HG03442 (cell line): Measurements from ENCODE around the gene CST1.
"Not testable (repeated sequence)": the region's sequence is repeated elsewhere in the genome, so short reads cannot be mapped to it uniquely, and the experiment has no call there.

Experiments
- ATAC-seq: cut with Tn5 transposase; IDR thresholded peaks from one replicate; pipeline ENCODE4 v1.9.1; 2021; ENCODE audit warnings: mild to moderate bottlenecking, moderate library complexity; ENCODE audit not compliant: unreplicated experiment

Gene CST1, protein sequence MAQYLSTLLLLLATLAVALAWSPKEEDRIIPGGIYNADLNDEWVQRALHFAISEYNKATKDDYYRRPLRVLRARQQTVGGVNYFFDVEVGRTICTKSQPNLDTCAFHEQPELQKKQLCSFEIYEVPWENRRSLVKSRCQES

DNA sequence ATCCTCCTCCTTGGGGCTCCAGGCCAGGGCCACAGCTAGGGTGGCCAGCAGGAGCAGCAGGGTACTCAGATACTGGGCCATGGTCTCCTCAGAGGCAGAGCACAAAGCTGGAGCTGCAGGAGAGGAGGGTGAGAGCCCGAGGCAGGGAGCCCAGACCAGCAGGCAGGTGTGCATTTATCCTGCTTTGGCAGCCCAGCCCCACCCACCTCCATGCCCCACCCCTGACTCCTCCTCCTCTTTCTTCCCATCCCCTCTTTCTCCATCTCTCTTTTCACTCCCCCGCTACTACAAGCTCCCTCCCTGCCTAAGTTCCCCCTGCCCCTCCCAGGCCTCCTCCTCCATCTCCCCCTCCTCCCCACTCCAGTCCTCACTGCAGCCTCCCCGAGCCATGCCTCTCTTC lies at the start of gene CST1:
Gene CST1, minus strand, starts transcription at position 150 of the 400 bp plus-strand sequence. Its CDS starts 69 bp downstream, at position 81.
- not testable (repeated sequence) for ATAC-seq

DNA sequence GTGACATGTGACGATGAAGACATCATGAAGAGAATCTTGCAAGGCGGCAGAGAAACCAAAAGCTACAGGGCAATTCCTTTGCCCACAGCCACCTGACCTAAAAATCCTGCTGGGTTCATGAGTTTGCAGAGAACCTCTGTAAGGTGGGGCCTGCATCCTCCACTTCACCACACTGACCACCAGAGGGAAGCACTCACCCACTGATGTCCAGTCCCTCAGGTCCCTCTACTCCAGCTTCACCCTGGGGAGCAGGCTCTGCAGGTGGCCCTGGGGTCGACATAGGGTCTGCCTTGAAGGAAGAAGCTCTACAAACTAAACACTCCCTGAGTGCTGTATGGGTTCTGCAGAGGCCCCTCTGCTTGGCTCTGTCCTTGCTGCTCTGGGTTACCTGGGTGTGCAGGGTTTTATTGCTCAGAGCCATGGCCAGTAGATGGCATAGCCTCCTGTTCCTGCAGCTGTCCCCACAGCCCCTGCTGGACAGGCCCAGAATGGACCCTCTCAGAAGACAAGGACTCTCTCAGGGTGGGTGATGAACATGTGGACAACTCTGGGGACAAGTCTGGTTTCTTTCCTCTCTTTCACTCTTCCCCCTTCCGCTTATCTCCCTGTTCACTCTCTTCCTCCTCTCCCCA lies 48.6 kb upstream of the CST1 start:
- ATAC-seq, result peak; percentile 69

DNA sequence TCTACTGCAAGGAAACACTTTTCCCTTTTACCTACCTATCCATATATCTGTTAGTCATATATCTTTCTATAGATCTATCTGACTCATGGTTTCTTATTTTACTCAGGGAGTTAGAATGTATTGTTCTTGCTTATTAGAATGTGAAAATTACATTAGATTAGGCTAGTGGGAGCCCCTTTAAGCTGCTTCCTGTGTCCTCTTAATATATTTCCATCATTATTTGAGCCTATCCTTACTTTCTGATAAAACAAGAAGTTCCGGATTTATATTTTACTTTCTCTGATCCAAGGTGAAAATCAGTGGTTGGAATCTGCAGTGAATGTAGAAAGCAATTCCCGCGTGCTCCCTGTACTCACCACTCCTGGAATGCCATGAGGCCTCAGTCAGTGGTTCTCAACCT lies 44.8 kb upstream of the CST1 start:
- ATAC-seq, result no peak

DNA sequence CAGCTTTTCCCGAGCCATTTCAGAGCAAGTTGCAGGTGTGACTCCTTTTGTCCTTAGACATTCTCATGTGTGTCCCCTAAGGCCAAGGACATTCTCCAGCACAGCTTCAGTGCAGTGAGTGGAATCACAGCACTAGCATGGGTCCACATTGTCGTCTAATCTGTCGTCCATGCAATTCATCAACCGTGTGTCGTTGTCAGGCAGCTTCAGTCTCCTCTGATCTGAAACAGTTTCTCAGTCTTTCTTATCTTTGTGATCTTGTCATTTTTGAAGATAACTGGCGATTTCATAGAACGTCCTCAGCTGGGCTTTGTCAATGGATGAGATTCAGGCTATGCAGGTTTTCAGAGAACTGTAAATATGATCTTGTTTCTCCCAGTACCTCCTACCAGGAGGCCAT lies 44.1 kb upstream of the CST1 start:
- no peak for ATAC-seq

DNA sequence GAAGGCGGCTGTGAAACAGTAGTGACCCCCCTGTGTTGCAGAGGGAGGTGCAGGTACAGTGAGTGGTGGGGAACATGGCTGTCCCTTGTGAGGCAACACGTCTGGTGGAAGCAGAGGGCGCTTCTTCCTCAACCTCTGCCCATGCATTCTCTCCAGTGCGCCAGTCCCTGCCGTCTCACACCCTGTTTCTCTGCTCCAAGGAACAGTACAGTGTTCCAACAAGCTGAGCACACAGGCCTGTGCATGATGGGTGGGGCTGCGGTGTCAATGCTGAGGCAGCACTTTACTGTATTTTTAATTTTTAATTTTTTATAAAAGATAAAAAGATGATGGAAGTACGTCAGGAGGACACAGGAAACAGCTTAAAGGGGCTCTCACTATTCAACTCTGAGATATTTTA lies 43.3 kb upstream of the CST1 start:
- no peak for ATAC-seq

DNA sequence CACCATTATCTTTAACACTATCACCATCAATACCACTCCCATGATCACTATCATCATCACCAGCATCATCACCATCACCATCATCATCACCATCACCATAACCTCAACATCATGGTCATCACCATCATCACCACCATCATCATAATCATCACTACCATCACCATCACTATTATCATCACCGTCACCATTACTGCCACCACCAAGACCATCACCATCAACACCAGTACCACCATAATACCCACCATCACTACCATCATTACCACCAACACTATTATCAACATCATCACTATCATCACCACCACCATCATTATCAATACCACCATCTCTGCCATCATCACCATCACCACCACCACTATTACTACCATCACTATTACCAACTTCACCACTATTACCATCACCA lies 32.7 kb upstream of the CST1 start:
- no peak for ATAC-seq

DNA sequence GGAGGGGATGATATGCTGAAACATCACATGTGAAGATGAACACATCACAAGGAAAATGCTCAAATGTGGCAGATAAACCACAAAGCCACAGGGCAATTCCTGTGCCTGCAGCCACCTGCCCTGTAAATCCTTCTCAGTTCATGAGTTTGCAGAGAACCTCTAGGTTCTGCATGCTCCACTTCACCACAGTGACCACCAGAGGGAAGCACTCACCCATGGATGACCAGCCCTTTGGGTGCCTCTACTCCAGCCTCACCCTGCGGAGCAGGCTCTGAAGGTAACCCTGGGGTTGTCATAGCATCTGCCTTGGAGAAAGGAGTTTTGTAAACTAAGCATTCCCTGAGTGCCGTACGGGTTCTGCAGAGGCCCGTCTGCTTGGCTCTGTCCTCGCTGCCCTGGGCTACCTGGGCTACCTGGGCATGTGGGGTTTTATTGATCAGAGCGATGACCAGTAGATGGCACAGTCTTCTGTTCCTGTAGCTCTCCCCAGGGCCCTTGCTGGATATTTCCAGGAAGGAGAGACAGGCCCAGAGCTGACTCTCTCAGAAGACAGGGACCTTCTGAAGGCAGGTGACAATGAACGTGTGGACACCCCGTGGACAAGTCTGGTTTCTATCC lies 31.7 kb upstream of the CST1 start:
- no peak for ATAC-seq

DNA sequence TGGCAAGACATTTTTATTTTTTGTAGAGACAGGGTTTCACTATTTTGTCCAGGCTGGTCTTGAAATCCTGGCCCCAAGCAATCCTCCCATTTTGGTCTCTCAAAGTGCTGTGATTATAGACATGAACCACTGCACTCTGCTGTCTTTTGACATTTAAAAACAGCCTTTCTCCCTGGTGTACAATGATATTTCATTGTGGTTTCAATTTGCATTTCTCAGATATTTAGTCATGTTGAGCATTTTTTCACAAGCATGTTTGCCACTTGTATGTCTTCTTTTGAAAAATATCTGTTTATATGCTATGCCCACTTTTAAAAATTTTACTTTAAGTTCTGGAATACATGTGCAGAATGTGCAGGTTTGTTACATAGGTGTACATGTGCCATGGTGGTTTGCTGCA lies 27.9 kb upstream of the CST1 start:
- not testable (repeated sequence) for ATAC-seq

DNA sequence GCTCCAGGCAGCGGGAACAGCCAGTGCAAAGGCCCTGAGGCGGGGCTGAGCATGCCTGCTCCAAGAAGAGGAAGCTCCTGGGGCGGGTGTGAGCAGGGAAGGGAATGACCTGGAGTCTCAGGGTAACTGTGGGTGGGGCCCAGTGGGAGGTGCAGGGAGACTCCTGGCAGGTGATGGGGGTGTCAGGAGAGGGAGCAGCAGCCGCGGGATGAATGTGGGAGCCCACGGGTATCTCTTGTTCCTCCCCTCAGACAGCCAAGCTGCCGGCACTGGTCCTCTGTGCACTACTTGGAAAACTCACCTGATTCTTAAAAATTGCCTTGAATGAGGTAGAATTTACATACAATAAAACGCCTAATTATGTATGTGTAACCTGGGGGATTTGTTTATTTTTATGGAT lies 26.6 kb upstream of the CST1 start:
- not testable (repeated sequence) for ATAC-seq

DNA sequence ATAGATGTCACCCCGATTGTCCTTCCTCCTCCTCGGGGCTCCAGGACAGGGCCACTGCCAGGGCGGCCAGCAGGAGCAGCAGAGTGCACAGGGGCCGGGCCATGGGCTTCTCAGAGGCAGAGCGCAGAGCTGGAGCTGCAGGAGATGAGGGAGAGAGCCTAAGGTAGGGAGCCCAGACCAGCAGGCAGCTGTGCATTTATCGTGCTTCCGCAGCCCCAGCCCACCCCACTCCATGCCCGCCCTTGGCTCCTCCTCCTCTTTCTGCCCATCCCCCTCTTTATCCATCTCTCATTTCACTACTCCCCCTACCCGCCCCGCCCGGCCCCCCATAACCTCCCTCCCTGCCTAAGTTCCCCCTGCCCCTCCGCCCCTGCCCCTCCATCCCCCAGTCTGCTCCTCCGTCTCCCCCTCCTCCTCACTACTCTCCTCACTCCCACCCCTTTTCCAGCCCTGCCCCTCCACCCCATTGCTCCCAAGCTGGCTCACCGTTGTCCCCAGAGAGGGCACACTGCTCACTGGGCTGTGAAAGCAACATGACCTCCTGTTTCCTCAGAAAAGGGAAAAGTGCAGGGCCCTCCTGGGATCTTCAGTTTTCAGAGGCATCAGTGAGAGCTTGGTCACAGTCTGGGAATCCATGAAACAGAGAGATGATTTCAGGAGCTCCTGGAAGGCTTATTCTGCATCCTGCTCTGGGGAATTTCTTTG lies 25.5 kb upstream of the CST1 start:
- ATAC-seq, result no peak

DNA sequence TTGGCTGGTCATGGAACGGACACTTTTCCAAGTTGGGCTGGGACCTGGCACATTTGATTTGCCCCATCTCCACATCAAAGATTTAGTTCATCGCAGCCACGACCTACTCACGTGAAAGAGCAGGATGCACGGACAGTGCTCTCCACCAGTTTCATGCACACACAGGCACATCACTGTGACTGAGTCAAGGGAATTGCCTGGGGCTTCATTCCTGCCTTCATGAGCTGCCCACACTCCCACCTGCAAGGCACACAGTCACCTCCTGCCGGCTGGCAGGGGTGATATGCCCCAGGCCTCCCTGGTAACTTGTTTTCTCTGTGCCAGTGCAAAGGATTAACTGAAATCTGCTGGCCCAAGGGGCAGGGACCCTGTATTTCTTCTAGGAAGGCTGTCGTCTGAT lies 23.3 kb upstream of the CST1 start:
- no peak for ATAC-seq

DNA sequence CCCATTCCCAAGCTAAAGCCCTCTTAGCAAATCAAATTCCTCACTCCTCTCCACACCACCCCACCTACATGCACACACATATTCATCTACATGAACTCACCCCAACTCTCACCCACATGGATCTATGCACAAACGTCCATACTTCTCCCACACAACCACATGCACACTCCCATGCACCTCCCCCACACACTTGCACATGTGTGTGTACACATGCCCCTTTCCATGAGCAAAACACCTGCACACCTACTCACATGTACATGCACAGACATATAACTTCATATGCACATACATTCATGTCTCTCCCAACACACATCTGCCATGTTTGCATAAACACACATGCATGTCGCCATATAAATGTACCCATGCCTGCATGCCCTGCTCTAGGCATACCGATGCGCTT lies 22.8 kb upstream of the CST1 start:
- ATAC-seq, result no peak

DNA sequence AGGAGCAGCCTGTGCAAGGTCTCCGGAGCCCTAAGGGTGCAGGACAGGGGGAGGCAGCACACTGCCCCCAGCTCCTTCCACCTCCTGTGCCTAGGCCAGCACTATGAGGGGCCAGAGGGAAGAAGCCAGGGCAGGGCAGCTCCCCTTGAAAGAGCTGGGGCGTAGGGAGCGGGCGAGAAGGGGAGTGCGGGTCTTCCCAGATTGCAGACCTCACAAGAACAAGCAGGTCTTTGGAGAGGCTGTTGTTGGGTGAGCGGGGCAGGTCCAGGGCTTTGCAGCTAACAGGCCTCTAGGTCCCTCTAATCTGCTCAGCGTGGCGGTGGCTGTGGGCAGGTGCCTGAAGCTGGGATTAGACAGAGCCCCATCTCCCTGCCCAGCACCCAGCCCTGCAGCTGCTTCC lies 22.4 kb upstream of the CST1 start:
- no peak for ATAC-seq

DNA sequence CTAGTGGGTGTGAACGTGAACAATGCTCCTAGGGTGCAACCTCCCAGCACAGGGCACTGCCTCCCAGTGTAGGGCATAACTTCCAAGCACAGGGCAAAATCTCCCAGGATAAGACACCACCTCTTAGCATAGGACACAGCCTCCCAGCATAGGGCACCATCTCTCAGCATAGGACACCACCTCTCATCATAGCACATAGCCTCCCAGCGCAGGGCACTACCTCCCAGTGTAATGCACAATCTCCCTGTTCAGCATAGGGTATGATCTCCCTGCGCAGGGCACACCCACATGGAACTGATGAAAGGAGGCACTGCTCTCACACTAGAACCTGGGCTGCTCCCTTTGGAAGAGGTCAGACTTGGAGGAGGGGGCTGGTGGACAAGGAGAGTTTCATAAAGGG lies 21.3 kb upstream of the CST1 start:
- ATAC-seq, result no peak

DNA sequence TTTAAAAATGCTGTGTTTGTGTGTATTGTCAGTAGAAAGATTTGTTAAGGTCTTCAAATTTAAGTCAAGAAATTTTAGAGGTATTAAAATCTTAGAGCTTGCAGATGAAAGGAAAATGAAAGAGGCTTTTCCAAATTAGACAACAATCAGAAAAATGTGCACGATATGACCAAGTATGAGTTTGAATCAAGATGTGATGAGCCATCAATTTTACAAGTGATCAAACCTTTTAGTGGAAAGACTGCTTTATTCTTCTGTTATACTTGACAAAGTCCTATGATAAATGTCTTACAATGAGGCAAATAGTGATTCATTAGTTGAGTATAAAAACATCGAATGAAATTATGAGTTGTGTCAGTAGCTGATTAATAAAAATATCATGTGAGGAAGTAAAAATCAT lies 19.6 kb upstream of the CST1 start:
- ATAC-seq, result no peak

DNA sequence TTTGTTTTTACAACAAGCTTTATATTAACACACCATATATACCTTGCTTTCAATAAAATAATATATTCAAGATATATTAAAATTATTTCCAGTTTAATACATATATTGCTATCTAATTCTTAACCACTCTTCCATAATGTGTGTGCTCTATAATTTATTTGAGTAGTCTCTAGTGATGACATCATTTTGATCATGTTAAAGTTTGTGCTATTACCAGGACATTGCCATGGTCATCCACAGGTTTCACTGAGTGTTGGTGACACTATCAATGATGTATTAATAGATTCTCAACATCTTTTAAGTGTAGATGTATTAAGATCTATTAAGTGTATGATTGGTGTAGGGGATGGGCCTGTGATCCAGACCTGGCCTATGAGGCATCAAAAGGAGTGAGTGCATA lies 17.8 kb upstream of the CST1 start:
- ATAC-seq, result not testable (repeated sequence)

DNA sequence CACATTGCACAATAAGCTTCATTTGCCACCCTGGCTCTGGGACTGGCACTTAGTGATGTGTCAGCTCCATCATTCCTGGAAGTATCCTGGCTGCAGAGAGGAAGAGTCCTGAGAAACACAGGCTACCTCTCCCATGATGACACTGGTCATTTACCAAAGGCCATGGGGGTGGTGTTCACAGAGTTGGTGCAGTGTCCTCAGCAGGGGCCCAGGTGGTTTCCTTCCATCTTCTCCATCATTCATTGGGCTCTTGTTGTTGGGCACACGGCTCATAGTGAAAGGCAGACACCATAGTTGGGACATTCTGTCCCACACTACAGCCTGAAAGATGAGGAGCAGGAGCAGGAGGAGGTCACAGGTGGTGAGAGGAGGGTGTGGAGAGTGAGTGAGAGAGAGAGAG lies 15.8 kb upstream of the CST1 start:
- ATAC-seq, result no peak

DNA sequence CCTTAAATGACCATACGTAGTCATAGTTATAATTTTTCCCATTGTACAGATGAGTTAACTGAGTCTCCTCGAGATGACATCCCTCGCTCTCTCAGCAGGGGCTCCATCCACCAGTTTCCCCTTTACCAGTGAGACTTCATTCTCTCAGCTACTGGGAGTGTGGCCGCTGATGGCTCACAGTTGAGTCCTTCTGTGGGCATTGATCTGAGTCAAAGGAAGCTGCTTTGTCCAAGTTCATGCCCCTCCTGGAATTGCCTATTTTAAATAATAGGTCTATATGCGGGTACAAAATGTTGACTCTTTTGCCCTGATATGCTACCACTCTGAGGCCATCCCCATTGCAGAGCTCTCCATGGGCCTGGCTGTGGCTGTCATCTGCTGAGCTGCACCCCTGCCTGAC lies 14.8 kb upstream of the CST1 start:
- ATAC-seq, result no peak

DNA sequence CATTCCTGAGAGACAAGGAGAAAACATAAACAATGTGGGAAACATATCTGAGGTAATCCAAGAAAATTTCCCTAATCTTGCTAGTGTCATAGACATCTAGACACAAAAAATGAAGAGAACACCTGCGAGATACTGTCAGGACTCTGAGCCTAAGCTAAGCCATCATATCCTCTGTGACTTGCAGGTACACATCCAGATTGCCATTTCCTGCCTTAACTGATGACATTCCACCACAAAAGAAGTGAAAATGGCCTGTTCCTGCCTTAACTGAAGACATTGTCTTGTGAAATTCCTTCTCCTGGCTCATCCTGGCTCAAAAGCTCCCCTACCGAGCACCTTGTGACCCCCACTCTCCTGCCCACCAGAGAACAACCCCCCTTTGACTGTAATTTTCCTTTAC lies 13.9 kb upstream of the CST1 start:
- not testable (repeated sequence) for ATAC-seq

DNA sequence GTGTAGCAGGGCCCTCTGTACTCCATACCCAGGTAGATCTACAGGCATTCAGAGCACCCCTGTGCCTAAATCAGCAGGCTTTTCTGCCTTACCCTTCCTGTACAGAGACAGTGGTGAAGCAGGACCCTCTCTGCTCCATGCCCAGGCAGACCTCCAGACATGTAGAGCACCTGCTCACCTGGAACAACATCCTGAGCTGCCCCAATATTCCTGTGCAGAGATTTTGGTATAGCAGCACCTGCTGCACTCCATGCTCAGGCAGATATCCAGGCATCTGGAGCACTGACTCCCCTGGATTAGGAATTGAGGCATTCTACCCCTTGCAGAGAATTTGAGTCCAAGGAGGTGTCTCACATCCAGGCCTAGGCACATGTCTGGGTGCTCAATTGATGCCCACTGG lies 12.6 kb upstream of the CST1 start:
- ATAC-seq, result no peak

DNA sequence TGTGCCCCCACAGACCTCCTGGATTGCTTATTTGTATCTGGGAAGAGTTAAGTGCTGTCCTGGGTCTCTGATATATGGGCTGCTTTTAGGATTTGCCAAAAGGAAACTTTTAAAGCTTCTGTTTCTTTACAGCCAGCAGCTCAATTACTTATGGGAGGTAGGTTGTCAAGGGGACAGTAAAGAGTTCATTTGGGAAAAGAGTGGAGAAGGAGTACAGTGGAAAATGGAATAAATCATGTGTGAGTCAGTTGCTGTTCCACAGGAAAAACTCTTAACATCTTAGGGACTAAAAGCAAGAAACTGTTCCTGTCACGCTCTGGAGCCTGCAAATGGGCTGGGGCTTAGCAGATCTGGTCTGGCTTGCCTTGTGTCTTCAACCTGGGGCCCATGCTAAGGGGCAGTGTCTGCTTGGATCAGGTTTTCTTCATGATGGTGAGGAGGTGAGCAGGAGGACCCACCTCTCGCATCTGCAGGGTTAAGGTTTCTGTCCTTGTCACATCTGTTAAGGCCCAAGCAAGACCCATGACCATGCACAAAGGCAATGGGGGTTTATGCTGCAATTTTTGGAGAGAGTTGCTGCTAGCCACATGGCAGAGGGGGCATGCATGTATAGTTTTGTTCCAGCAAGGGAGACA lies 8.7 kb upstream of the CST1 start:
- ATAC-seq, result no peak

DNA sequence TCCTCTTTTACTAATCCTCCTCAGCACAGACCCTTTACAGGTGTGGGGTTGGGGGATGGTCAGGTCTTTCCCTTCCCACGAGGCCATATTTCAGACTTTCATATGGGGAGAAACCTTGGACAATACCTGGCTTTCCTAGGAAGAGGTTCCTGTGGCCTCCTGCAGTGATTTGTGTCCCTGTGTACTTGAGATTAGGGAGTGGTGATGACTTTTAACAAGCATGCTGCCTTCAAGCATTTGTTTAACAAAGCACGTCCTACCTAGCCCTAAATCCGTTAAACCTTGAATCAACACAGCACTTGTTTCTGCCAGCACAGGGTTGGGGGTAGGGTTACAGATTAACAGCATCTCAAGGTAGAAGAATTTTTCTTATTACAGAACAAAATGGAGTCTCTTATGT lies 6.1 kb upstream of the CST1 start:
- ATAC-seq, result not testable (repeated sequence)
